ENCODE data around the gene GNMT. TPM values are rescaled to one million over a fixed set of nuclear protein-coding genes. Genes with fewer than 3 reads are reported as not detected.

The GNMT gene
- total RNA-seq, 1 experiment from 2014 or later, result 0.47 TPM

GRCh38 chr6:42968126-42968701 lies 7.7 kb downstream of the GNMT start:
- Histone ChIP-seq H2AFZ (ENCODE audit: low read length) (no peak overlapping the region), H3K79me2 (ENCODE audit: low read length) (no peaks in the 10 kb centered on the region), H3K4me3 (ENCODE audit: low read length) (no peak overlapping the region), H3K4me1 (ENCODE audit: insufficient read depth, low read length) (peaks cover 7% of the 10 kb centered on the region; the same call in 1 of the 2 replicates), H3K9me3 (ENCODE audit: low read length) (no peaks in the 10 kb centered on the region), H3K9ac (ENCODE audit: low read length) (no peak overlapping the region), H3K9me2 (replicated peaks; ENCODE audit: low read length) (no peaks in the 10 kb centered on the region), H3K27ac (ENCODE audit: low read length) (no peak overlapping the region), H4K20me1 (ENCODE audit: low read length) (no peaks in the 10 kb centered on the region), H3F3A (ENCODE audit: low read length, unreplicated experiment) (no peaks in the 10 kb centered on the region), H3K27me3 (ENCODE audit: low read length) (no peaks in the 10 kb centered on the region), H3K36me3 (ENCODE audit: low read depth, low read length) (no peaks in the 10 kb centered on the region; the same call in 1 of the 2 replicates), H3K4me2 (ENCODE audit: low read length) (no peak overlapping the region)
- BruUV-seq (replicated peaks), result no TSS peak
- TF ChIP-seq, protein P1, sequence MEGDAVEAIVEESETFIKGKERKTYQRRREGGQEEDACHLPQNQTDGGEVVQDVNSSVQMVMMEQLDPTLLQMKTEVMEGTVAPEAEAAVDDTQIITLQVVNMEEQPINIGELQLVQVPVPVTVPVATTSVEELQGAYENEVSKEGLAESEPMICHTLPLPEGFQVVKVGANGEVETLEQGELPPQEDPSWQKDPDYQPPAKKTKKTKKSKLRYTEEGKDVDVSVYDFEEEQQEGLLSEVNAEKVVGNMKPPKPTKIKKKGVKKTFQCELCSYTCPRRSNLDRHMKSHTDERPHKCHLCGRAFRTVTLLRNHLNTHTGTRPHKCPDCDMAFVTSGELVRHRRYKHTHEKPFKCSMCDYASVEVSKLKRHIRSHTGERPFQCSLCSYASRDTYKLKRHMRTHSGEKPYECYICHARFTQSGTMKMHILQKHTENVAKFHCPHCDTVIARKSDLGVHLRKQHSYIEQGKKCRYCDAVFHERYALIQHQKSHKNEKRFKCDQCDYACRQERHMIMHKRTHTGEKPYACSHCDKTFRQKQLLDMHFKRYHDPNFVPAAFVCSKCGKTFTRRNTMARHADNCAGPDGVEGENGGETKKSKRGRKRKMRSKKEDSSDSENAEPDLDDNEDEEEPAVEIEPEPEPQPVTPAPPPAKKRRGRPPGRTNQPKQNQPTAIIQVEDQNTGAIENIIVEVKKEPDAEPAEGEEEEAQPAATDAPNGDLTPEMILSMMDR (conservative IDR thresholded peaks at IDR 0.05; ENCODE audit: low read depth, low read length), result no peak
- TF ChIP-seq EZH2 (IDR thresholded peaks at IDR 0.05; ENCODE audit: low read length, unreplicated experiment) (no peak), EZH2phosphoT487 (IDR thresholded peaks at IDR 0.05; ENCODE audit: borderline replicate concordance, low read length) (no peak)
- intact Hi-C loops (cut with micrococcal nuclease), result no loop called here
- no peak for DNase-seq
- ChIA-PET POLR2A (ENCODE audit: unreplicated experiment) (no interaction called here), CTCF (no interaction called here)
- ATAC-seq, result no peak

- POLR2A ChIA-PET (ENCODE audit: unreplicated experiment), result no interaction called here
- Histone ChIP-seq H3K9me2 (replicated peaks; ENCODE audit: low read length) (no peaks in the 10 kb centered on the region), H3K9me3 (ENCODE audit: low read length) (no peaks in the 10 kb centered on the region), H3K27ac (ENCODE audit: low read length) (no peak overlapping the region), H4K20me1 (ENCODE audit: low read length) (no peaks in the 10 kb centered on the region), H3K27me3 (ENCODE audit: low read length) (no peaks in the 10 kb centered on the region), H2AFZ (ENCODE audit: low read length) (no peak overlapping the region), H3K79me2 (ENCODE audit: low read length) (no peaks in the 10 kb centered on the region), H3K4me2 (ENCODE audit: low read length) (no peak overlapping the region), H3K4me3 (ENCODE audit: low read length) (no peak overlapping the region), H3K9ac (ENCODE audit: low read length) (no peak overlapping the region), H3K4me1 (ENCODE audit: insufficient read depth, low read length) (peaks cover 7% of the 10 kb centered on the region; the same call in 1 of the 2 replicates), H3F3A (ENCODE audit: low read length, unreplicated experiment) (no peaks in the 10 kb centered on the region), H3K36me3 (ENCODE audit: low read depth, low read length) (no peaks in the 10 kb centered on the region; the same call in 1 of the 2 replicates)
- no peak for DNase-seq
- intact Hi-C loops (cut with micrococcal nuclease), result no loop called here
- no peak for ATAC-seq
- CTCF ChIA-PET, result no interaction called here
- TF ChIP-seq, protein P1 (conservative IDR thresholded peaks at IDR 0.05; ENCODE audit: low read depth, low read length), result no peak
- no peak for TF ChIP-seq EZH2phosphoT487 (IDR thresholded peaks at IDR 0.05; ENCODE audit: borderline replicate concordance, low read length)
- no TSS peak for BruUV-seq (replicated peaks)
Measured at GRCh38 chr6:42968783-42969182, 8.2 kb downstream of the GNMT start.

DNA sequence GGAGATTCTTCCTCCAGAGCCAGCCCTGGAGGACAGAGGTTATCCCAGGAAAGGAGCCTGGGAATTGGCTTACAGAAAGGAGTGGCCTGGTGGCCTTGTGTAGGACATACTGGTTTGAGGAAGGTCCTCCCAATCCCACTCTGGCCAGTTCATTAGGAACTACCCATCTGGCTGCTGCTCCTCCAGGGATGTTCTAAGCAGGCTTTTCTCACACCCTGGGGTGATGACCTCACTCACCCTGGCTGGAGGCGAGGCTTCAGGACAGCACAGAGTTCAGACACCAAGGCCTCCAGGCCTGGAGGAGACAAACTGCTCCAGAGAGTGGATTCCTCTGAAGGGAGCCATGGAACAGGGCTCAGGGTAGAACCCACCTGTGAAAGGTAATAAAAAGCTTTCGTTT lies 8.9 kb downstream of the GNMT start:
- H3K4me2 ChIP-seq (ENCODE audit: low read length), result no peak overlapping the region
- no TSS peak for BruUV-seq (replicated peaks)
- CTCF ChIA-PET, result no interaction called here
- H4K20me1 ChIP-seq (ENCODE audit: low read length), result no peaks in the 10 kb centered on the region
- H2AFZ ChIP-seq (ENCODE audit: low read length), result no peak overlapping the region
- no peaks in the 10 kb centered on the region for H3F3A ChIP-seq (ENCODE audit: low read length, unreplicated experiment)
- H3K4me3 ChIP-seq (ENCODE audit: low read length), result no peak overlapping the region
- no peaks in the 10 kb centered on the region for H3K9me2 ChIP-seq (replicated peaks; ENCODE audit: low read length)
- H3K4me1 ChIP-seq (ENCODE audit: insufficient read depth, low read length), result peaks cover 7% of the 10 kb centered on the region; the same call in 1 of the 2 replicates
- POLR2A ChIA-PET (ENCODE audit: unreplicated experiment), result no interaction called here
- H3K79me2 ChIP-seq (ENCODE audit: low read length), result no peaks in the 10 kb centered on the region
- no peak for DNase-seq
- no peaks in the 10 kb centered on the region for H3K9me3 ChIP-seq (ENCODE audit: low read length)
- no peak overlapping the region for H3K27ac ChIP-seq (ENCODE audit: low read length)
- no peak overlapping the region for H3K9ac ChIP-seq (ENCODE audit: low read length)
- H3K36me3 ChIP-seq (ENCODE audit: low read depth, low read length), result no peaks in the 10 kb centered on the region
- intact Hi-C loops (cut with micrococcal nuclease), result no loop called here
- TF ChIP-seq EZH2phosphoT487 (IDR thresholded peaks at IDR 0.05; ENCODE audit: borderline replicate concordance, low read length) (no peak), EZH2 (IDR thresholded peaks at IDR 0.05; ENCODE audit: low read length, unreplicated experiment) (no peak)
- TF ChIP-seq, protein P1 (conservative IDR thresholded peaks at IDR 0.05; ENCODE audit: low read depth, low read length), result no peak
- no peaks in the 10 kb centered on the region for H3K27me3 ChIP-seq (ENCODE audit: low read length)
- ATAC-seq, result no peak
